GM19238 (cell line): ENCODE measurements around the gene TCF4.

ENCODE experiments used
- DNase-seq: peaks from one replicate; pipeline ENCODE4 v3.0.0; 2011; ENCODE audit warnings: low spot score; ENCODE audit not compliant: insufficient read length

TCF4 gene

GRCh38 chr18:55585920-55586561, 2.0 kb downstream of the TCF4 start:
- no peak for DNase-seq

- no peak for DNase-seq
These were observed 2.7 kb downstream of the TCF4 start for GRCh38 chr18:55585065-55585919.

- no peak for DNase-seq
These were observed 3.8 kb downstream of the TCF4 start for GRCh38 chr18:55584201-55584600.

GRCh38 chr18:55582325-55582724, 5.7 kb downstream of the TCF4 start:
- DNase-seq: no peak

- no peak for DNase-seq
These were observed 8.3 kb downstream of the TCF4 start for GRCh38 chr18:55579501-55580270.

GRCh38 chr18:55577812-55578539, 10.0 kb downstream of the TCF4 start:
- no peak for DNase-seq

GRCh38 chr18:55576001-55576400, 12.0 kb downstream of the TCF4 start:
- no peak for DNase-seq

- no peak for DNase-seq
These were observed 12.9 kb downstream of the TCF4 start for GRCh38 chr18:55575066-55575465.

GRCh38 chr18:55573386-55573785, 14.6 kb downstream of the TCF4 start:
- DNase-seq: no peak

GRCh38 chr18:55570966-55571365, 17.0 kb downstream of the TCF4 start:
- no peak for DNase-seq

- no peak for DNase-seq
These were observed 21.5 kb downstream of the TCF4 start for GRCh38 chr18:55566456-55566935.

- no peak for DNase-seq
These were observed 28.3 kb downstream of the TCF4 start for GRCh38 chr18:55559739-55560138.

- DNase-seq: no peak
These were observed 30.8 kb downstream of the TCF4 start for GRCh38 chr18:55557211-55557610.

- no peak for DNase-seq
These were observed 32.5 kb downstream of the TCF4 start for GRCh38 chr18:55555395-55556027.

GRCh38 chr18:55552526-55553189, 35.3 kb downstream of the TCF4 start:
- no peak for DNase-seq

- DNase-seq: no peak
These were observed 36.8 kb downstream of the TCF4 start for GRCh38 chr18:55551227-55551626.

- no peak for DNase-seq
These were observed 37.5 kb downstream of the TCF4 start for GRCh38 chr18:55550471-55550870.

GRCh38 chr18:55549474-55550104, 38.4 kb downstream of the TCF4 start:
- DNase-seq: no peak

- no peak for DNase-seq
These were observed 40.3 kb downstream of the TCF4 start for GRCh38 chr18:55547705-55548056.
